Cardiac septum (tissue), 1 donor: ENCODE data around the gene TMEM248. TPM values are rescaled to one million over a fixed set of nuclear protein-coding genes. Genes with fewer than 3 reads are reported as not detected.
"Not testable (repeated sequence)": the region's sequence is repeated elsewhere in the genome, so short reads cannot be mapped to it uniquely, and the experiment has no call there.

Experiments
- DNase-seq: peaks from one replicate; pipeline ENCODE4 v3.0.0-alpha.2; 2020; ENCODE audit warnings: low spot score
- intact Hi-C: fragments of 100-400 bp; cut with DNase I; formaldehyde crosslinking; loops from one replicate; pipeline ENCODE4 v1.14.0; 2022
- total RNA-seq: library from RNA; stranded (reverse); fragmentation: NEBNext Ultra II Directional; extraction: Animal tissue kit (Norgen Biotek cat#: 25700); gene quantifications from one replicate; pipeline ENCODE4 v1.2.1, GENCODE V29; 2021
- donor health status: DM: no; HTN: no; CAD: no.

Gene TMEM248
- total RNA-seq, 1 donor from 2014 or later = 50.2 TPM

- DNase-seq = no peak
- intact Hi-C loops = no loop called here
Observed at GRCh38 chr7:66905689-66906088, 15.3 kb upstream of the TMEM248 start.

DNA sequence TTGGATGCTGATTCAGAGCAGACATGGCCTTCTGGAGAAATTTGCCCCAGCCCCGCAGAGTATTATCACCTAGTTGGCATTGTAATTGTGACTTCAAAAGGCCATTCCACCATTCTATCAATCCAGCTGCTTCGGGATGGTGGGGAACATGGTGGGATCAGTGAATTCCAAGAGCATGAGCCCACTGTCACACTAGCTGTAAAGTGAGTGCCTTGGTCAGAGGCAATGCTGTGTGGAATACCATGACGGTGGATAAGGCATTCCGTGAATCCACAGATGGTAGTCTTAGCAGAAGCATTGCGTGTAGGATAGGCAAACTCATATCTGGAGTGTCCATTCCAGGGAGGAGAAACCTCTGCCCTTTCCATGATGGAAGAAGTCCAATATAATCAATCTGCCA is 13.3 kb upstream of the TMEM248 start:
- intact Hi-C loops = no loop called here
- no peak for DNase-seq

DNA sequence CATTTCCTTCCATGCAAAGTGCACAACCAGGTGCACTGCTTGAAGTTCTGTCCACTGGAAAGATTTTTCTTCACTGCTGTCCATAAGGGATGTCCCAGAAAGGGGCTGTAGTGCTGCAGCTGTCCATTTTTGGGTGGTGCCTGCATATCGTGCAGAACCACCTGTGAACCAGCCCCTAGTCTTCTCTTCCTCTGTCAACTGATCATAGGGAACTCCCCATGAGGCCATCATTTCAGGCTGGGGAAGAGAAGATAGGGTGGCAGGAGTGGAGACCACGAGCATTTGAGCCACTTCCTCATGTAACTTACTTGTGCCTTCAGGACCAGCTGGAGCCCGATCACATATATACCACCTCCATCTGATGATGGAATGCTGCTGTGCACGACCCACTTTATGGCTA is 12.4 kb upstream of the TMEM248 start:
- DNase-seq, intact Hi-C loops: not testable (repeated sequence)

DNA sequence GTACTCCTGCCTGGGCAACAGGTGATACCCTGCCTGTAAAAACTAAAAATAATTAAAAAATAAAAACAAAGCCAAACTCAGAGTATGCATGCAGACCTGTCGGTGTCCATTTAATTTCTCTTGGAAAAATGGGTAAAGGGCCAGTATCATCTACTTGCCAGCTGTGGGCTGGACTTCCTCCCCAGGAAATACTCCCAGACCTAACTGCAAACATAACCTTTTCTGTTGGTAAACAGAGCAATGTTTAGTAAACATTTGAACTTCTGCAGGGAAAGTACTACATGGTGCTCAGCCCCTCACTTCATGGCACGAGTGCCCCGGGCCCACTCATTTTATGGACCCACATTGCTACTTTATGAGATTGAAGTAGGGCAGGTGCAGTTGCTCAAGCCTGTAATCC is 10.2 kb upstream of the TMEM248 start:
- intact Hi-C loops = no loop called here
- no peak for DNase-seq

- DNase-seq, intact Hi-C loops: not testable (repeated sequence)
Observed at GRCh38 chr7:66911191-66911590, 9.8 kb upstream of the TMEM248 start.

GRCh38 chr7:66912195-66912594 is 8.8 kb upstream of the TMEM248 start:
- intact Hi-C loops = no loop called here
- no peak for DNase-seq

DNA sequence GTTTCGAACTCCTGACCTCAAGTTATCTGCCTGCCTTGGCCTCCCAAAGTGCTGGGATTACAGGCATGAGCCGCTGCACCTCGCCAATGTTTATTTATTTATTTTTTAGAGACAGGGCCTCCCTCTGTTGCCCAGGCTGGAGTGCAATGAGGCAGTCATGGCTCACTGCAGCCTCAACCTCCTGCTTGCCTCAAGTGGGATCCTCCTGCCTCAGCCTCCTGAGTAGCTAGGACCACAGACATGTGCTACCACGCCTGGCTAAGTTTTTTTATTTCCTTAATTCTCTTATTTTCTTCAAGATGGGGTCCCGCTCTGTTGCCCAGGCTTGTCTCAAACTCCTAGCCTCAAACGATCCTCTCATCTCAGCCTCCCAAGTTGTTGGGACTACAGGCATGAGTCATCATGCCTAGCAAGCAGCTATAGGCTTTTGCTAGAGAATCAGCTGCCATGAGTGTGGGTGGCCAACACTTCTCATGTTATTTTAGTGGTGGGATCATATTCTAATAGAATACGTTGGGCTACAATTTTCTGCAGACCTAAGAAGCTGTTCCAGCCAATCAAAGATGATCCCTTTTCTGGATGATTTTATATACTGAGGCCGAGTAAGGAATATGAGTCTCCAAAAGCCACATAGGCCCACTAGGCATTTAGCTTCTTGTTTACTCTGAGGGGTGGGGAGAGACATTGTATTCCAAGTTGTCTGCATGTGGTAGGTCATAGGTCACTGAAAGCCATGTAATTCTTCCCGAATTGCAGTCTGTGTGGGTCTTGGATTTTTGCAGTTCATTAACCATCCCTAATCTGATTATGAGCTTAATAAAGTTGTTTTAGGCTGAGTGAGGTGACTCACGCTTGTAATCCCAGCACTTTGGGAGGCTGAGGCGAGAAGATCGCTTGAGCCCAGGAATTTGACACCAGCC is 7.6 kb upstream of the TMEM248 start:
- no peak for DNase-seq
- intact Hi-C loops = no loop called here

- DNase-seq, intact Hi-C loops: not testable (repeated sequence)
Observed at GRCh38 chr7:66917904-66918303, 3.1 kb upstream of the TMEM248 start.

- intact Hi-C loops = no loop called here
- DNase-seq = no peak
Observed at GRCh38 chr7:66919304-66919703, 1.7 kb upstream of the TMEM248 start.

GRCh38 chr7:66919704-66920103 is 1.3 kb upstream of the TMEM248 start:
- no peak for DNase-seq
- intact Hi-C loops = loop anchor here (5.0 to 10.0 kb wide), 4 partner anchors 73 to 285 kb away; partner anchors contain the start of gene RABGEF1

- intact Hi-C loops = loop anchor here (5.0 to 10.0 kb wide), 4 partner anchors 72 to 285 kb away; partner anchors contain the start of gene RABGEF1
- DNase-seq = no peak
Observed at GRCh38 chr7:66920256-66920655, 769 bp upstream of the TMEM248 start.

DNA sequence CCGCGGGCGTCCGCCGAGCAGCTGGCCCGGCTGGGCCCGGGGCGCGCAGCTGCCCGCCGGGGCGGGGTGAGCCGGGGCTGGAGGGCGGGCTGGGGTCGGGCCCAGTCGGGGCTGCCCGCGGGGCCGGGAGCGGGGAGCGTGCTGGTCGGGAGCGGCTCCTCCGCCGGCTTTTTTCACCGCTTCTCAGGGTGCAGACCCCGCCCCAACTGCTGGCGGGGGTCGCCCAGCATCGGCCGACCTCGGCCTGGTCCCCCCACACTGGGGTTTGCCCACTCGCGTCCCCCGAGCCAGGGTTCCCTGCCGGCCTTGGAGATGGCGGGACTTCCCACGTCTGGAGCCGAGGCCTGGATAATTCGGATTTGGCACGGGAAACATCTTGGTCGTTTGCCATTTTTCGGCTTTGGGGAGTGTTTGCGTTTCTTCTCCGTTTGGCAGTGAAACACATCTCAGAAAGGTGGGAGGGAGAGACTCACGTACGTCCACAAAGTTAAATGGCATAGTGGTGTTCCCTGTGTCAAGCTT is 432 bp downstream of the TMEM248 start:
- intact Hi-C loops = loop anchor here (5.0 to 10.0 kb wide), 4 partner anchors 71 to 287 kb away; partner anchors contain the start of gene RABGEF1
- DNase-seq = no peak

DNA sequence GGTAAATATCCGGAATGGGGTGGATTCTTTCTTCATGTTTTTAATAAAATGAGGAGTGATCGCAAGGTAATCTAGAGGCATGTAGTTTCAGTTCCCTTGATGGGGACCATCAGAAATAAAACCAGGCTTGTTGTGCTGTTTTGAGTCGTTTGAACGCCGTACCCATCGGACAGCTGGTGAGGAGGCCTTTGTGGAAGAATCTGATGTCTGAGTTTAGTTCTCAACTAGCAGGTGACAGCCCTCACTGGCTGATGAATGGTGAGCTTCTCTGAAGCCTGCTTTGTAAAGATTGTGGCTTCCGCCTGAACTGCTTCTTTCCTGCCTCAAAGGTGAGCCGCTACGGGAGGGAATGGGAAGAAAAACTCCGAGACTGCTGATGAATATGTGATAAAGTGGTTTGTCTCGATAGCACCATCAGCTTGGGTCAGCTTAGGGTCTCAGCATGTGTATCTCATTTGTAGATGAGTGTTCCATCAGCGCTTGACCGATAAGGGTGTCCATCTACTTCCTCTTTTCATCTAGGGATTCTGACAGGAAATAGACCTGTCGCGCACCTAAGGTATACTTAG is 977 bp downstream of the TMEM248 start:
- intact Hi-C loops = loop anchor here (5.0 to 10.0 kb wide), 4 partner anchors 70 to 287 kb away; partner anchors contain the start of gene RABGEF1
- DNase-seq = no peak

DNA sequence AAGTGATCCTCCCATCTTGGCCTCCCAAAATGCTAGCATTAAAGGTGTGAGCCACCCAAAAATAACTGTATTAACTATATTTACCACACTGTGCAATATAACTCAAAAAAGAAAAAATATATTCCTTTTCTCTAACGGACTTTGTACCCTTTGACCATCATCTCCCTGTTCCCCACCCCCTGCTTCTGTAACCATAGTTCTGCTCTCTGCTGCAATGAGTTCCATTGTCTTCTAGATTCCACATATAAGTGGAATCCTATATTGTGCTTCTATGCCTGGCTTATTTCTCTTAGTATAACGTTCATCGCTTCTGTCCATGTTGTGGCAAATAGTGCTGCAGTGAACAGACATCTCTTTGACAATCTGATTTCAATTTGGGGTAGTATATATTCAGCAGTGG is 4.2 kb downstream of the TMEM248 start:
- no peak for DNase-seq
- intact Hi-C loops = loop anchor here (10.0 kb wide), 2 partner anchors 180 to 290 kb away; partner anchors contain the start of gene RABGEF1

GRCh38 chr7:66927348-66927948 is 6.4 kb downstream of the TMEM248 start:
- intact Hi-C loops = loop anchor here (10.0 kb wide), 2 partner anchors 183 to 293 kb away; partner anchors contain the start of gene RABGEF1
- no peak for DNase-seq

- DNase-seq = no peak
- intact Hi-C loops = loop anchor here (10.0 kb wide), 2 partner anchors 184 to 294 kb away; partner anchors contain the start of gene RABGEF1
Observed at GRCh38 chr7:66928388-66928787, 7.4 kb downstream of the TMEM248 start.

DNA sequence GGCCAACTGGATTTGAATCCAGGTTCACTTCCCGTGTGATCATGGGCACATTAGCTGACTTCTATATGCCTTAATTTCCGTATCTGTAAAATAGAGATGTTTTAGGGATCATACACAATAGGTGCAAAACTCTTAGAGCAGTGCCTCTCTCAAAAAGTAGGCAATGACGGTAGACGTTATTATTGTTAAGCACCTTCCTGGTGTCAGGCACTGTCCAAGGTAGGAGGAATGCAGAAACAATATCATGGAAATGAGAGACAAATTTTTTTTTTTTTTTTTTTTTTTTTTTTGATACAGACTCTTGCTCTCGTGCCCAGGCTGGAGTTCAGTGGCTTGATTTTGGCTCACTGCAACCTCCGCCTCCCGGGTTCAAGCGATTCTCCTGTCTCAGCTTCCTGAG is 8.1 kb downstream of the TMEM248 start:
- DNase-seq = no peak
- intact Hi-C loops = loop anchor here (10.0 kb wide), 2 partner anchors 184 to 294 kb away; partner anchors contain the start of gene RABGEF1

DNA sequence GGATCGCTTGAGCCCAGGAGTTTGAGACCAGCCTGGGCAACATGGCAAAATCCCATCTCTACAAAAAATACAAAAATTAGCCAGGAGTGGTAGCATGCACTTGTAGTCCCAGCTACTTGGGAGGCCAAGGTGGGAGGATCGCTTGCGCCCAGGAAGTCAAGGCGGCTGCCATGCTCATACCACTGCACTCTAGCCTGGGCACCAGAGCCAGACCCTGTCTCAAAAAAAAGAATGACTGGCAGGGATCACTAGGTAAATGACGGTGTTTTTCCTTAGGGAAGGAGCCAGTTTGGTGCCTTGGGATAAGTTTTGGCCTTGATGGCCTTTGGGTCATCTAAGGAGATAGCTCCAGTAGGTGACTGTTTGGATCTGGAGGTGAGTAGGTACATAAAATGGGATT is 8.9 kb downstream of the TMEM248 start:
- no peak for DNase-seq
- intact Hi-C loops = loop anchor here (10.0 kb wide), 2 partner anchors 185 to 295 kb away; partner anchors contain the start of gene RABGEF1

DNA sequence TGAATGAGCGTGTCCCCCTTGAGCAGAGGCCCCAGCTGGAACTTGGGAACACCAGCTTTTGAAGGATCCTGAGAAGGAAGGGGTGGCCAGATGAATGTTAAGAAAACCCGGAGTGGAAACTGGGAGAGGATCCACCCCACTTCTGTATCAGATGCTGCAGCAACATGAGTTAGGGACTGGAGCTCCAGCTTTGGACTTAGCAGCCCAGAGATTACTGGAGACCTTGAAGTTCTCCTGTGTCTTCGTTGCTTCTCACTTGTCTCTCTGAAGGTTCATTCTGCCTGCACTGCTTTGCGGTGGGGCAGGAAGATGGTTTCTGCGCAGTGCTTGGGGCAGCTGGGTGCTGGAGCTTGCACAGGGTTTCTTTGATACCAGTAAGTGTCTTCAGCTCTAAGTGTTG is 9.3 kb downstream of the TMEM248 start:
- no peak for DNase-seq

GRCh38 chr7:66933469-66933868 is 12.4 kb downstream of the TMEM248 start:
- DNase-seq = no peak
- intact Hi-C loops = no loop called here

More for the DNA sequence above, 9.3 kb downstream of the TMEM248 start:
- intact Hi-C loops = no loop called here
